GM19035 (cell line): ENCODE measurements around the gene FAAP100.
"Not testable (repeated sequence)": the region's sequence is repeated elsewhere in the genome, so short reads cannot be mapped to it uniquely, and the experiment has no call there.

Experiments
- ATAC-seq: cut with Tn5 transposase; IDR thresholded peaks from one replicate; pipeline ENCODE4 v1.9.1; 2021; ENCODE audit not compliant: unreplicated experiment

FAAP100 gene

DNA sequence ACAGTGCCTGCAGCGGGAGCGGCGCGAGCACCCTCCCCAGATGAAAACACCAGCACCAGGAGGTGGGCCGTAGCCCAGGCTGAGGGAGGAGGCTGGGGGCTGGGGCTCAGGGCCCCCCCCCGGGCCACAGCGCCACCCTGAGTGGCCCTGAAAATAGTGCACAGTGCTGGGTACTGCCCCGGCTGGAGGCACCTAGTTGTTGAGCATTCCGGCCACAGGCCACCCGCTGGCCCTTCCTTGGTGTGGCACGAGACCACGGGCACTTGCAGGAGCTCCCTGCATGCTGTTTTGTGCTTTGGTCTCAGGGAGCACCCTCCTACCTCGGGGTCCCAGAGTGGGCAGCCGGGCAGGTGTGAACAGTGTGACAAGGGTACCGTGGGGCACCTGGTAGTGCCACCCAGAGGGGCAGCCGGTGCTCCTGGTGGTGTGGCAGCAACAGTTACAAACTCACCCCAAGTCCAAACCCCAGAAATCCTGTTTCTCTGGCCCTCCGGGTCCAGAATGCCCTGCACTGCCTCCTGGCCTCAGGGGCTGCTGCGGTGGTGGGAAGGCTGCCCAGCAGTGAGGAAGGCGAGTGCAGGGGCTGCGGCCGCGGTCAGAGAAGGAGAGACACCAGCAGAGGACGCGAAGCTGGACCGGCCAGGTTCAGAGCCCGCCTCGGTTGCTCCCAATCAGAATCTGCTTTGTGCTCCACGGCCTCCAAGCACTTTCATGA, 12.0 kb downstream of the FAAP100 start:
- ATAC-seq = no peak

- ATAC-seq = no peak
Measured at GRCh38 chr17:81539571-81539900, 12.6 kb downstream of the FAAP100 start.

- no peak for ATAC-seq
Measured at GRCh38 chr17:81538651-81539570, 13.2 kb downstream of the FAAP100 start.

DNA sequence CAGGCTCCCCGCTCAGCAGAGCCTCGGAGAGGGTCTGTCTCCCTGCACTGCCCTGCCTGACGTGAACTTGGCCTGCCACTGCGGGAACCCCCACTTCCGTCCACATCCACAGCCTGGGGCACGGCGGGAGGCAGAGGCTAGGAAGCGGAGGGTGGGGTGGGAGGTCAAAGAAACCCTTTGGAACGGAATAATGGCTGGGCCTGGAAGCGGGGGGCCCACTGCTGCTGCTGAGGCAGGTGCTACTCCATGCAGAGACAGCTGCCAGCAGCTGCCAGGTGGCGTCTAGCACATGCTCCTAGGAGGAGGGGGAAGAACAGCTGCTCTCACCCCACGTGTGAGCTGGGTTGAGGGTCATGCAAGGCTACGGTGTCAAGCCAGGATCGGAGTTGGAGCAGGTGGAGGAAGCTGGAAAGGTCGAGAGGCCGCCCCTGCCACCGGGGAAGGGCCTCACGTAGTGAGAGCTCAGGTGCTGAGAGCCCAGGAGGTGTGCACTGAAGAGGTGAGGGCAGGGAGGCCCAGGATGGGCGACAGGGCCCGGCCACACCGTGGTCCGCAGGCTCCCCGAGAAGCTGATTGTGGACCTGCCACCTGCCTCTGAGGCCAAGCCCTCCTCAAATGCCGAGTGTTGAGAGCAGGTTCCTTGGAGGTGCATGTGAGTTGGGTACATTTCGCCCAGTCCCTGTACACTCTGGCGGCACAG, 14.1 kb downstream of the FAAP100 start:
- no peak for ATAC-seq

DNA sequence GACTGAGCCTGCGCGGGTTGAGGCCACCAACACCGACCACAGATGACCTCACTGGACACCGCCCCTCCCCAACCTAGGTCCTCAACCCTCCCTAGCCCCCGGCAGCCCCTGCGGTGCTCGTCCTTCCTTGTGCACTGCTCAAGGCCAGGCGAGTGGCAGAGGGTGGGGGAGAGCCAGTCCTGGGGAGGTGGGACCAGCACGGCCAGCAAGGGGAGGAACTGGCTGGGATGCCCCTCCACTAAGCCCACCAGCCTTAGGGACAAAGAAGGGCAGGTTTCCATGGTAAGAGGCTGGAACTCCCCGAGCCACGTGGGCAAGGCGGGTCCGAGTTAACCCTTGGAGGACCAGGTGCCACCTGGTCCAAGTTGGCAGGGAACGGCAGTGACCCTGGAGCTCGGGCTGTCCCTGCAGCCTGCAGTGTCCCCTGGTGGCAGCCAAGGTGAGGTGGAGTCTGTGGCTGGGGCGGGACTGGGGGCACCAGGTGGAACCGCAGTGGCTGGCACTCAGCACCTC, 14.8 kb downstream of the FAAP100 start:
- ATAC-seq = no peak

GRCh38 chr17:81536299-81537290, 15.6 kb downstream of the FAAP100 start:
- ATAC-seq = no peak

DNA sequence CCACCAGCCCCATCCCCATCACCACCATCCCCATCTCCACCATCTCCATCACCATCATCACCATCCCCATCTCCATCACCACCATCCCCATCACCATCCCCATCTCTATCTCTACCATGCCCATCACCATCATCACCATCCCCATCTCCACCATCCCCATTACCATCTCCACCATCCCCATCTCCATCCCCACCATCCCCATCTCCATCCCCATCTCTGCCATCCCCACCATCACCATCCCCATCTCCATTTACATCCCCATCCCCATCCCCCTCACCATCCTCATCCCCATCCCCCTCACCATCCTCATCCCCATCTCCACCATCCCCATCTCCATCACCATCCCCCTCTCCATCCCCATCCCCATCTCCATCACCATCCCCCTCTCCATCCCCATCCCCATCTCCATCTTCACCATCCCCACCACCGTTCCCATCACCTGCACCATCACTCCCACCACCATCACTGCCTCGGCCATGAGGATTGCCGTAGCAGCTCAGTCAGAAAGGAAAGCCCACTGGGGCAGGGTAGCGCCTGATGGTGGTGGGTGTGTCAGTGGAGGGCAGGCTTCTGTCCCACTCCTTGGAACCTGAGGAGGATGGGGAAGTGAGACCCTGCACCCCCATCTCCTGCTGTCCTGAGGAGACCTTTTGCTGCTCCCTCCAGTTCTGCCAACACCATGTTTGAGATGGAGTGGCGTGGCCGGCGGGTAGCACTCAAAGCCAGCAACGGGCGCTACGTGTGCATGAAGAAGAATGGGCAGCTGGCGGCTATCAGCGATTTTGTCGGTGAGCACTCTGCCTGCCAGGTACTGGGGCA, 16.5 kb downstream of the FAAP100 start:
- ATAC-seq = no peak

GRCh38 chr17:81535007-81535328, 17.2 kb downstream of the FAAP100 start:
- no peak for ATAC-seq

DNA sequence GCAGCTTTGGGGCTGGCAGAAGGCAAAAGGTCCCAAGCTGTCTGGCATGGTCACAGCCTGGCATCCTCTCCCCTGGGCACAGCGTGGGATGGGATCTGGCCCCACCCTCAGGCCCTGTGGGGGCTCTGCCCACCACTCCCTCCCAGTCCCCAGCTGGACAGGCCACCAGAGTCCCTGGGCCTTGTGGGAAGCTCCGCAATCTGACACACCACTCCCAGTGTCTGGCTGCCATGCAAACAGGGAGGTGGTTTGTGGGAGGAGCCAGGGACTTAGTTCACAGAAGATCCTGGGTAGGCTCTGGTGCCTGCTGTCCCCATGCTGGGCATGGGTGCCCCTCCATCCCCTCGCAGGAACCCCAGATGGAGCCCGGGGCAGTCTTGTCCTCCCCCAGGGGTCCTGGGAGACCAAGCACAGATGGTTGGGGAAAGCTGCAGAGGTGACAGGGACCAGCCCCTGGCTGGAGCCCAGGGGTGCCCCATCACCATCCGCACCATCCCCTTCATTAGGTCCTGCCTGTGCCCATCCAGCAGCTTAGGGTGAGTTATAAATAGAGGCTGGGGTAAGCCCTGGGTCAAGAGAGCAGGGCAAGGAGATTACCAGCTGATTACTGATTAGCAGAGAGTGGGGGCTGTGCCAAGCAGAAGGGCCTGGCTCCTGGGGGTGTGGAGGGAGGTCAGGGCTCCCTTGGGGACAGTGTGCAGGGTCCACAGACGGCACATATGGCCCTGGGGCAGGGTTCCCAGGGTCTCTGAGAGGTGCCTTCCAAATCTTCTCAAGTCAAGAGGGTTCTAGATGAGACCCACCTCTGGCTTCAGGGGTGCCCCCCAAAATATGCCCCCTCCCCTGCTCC, 17.8 kb downstream of the FAAP100 start:
- ATAC-seq = no peak

DNA sequence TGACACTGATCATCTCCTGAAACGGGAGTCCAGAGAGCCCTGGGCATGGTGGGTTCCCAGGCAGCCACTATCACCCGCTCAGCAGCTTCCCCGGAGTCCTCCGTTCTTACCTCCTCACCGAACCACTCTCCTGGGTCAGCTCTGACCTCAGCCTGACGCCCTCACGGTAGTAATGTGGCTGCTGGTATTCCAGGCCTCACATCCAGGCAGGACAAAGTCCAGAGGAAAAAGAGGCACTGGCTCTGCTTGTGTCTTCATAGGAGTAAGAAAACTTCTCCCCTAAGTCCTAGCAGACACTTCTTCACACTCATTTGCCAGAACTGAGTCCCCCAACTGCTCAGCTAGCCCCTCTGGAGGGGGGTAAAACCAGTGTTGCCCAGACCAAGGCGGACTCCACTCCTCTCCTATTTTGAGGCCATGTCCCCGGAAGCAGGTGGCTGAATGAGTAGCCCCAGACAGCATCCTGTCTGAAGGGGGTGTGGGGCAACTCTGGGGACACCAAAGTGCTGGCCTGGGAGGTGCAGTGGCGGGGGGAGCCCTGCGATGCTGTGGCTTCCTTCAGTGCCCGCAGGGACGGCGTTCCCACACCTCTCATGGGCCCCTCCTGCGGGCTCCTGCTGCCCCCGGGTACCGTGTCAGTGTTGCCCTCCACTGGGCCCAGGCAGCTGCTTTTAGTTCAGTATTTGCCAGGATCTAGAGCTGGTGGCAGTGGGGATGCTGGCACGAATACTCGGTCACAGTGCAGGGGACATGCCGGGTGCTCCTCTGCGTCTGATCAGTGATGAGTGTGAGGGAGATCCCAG, 18.6 kb downstream of the FAAP100 start:
- ATAC-seq = no peak

GRCh38 chr17:81532490-81533287, 19.5 kb downstream of the FAAP100 start:
- no peak for ATAC-seq

DNA sequence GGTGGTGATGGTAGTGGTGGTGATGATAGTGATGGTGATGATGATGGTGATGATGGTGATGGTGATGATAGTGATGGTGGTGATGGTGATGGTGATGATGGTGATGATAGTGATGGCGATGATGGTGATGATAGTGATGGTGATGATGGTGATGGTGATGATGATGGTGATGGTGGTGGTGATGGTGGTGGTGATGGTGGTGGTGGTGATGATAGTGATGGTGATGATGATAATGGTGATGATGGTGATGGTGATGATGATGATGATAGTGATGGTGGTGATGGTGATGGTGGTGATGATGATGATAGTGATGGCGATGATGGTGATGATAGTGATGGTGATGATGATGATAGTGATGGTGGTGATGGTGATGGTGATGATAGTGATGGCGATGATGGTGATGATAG, 20.2 kb downstream of the FAAP100 start:
- not testable (repeated sequence) for ATAC-seq

DNA sequence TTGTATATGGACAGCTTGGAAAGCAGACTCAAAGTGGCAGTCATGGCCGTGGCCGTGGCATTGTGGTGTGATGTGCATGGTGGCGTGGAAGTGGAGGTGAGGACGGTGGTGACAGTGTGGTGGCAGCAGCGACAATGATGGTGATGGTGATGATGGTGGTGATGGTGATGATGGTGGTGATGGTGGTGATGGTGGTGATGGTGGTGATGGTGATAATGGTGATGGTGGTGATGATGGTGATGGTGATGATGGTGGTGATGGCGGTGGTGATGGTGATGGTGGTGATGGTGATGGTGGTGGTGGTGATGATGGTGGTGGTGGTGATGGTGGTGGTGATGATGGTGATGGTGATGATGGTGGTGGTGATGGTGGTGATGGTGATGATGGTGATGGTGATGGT, 21.1 kb downstream of the FAAP100 start:
- not testable (repeated sequence) for ATAC-seq

- no peak for ATAC-seq
Measured at GRCh38 chr17:81529437-81529803, 22.7 kb downstream of the FAAP100 start.

DNA sequence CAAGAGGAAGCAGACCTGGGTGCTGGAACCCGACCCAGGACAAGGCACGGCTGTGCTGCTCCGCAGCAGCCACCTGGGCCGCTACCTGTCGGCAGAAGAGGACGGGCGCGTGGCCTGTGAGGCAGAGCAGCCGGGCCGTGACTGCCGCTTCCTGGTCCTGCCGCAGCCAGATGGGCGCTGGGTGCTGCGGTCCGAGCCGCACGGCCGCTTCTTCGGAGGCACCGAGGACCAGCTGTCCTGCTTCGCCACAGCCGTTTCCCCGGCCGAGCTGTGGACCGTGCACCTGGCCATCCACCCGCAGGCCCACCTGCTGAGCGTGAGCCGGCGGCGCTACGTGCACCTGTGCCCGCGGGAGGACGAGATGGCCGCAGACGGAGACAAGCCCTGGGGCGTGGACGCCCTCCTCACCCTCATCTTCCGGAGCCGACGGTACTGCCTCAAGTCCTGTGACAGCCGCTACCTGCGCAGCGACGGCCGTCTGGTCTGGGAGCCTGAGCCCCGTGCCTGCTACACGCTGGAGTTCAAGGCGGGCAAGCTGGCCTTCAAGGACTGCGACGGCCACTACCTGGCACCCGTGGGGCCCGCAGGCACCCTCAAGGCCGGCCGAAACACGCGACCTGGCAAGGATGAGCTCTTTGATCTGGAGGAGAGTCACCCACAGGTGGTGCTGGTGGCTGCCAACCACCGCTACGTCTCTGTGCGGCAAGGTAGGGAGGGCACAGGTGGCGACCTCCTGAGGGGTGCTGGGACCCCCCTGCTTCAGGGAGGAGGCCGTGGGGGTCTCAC, 23.3 kb downstream of the FAAP100 start:
- ATAC-seq = no peak

- no peak for ATAC-seq
Measured at GRCh38 chr17:81528384-81528650, 23.8 kb downstream of the FAAP100 start.
